Measurements from ENCODE around the gene ZC3H7B.
A peak's percentile ranks its signal among the peaks of the same experiment; 100 is the strongest.

Gene ZC3H7B

GRCh38 chr22:41353862-41354575 is 52.7 kb downstream of the ZC3H7B start:
- WGBS (ENCODE audit: insufficient coverage, insufficient read length) = no CpG with 5 or more reads among the region's 10 CpGs
- H3K9me3 ChIP-seq (ENCODE audit: control insufficient read depth, insufficient read depth, low read length) = no peaks in the 10 kb centered on the region
- no peak overlapping the region for H3K27ac ChIP-seq (ENCODE audit: low read length)
- peaks cover 4% of the 10 kb centered on the region for H3K4me1 ChIP-seq (ENCODE audit: control insufficient read depth, insufficient read depth, low read length)
- no peak for DNase-seq (ENCODE audit: low read depth, low spot score)
- no peaks in the 10 kb centered on the region for H3K27me3 ChIP-seq (ENCODE audit: control insufficient read depth, insufficient read depth, low read length)
- H3K36me3 ChIP-seq (ENCODE audit: control insufficient read depth, insufficient read depth, low read length) = peaks cover 44% of the 10 kb centered on the region
- no peak overlapping the region for H3K4me3 ChIP-seq (ENCODE audit: low read length)

- Histone ChIP-seq H3K27me3 (ENCODE audit: control insufficient read depth, insufficient read depth, low read length) (no peaks in the 10 kb centered on the region), H3K4me3 (ENCODE audit: low read length) (no peak overlapping the region), H3K4me1 (ENCODE audit: control insufficient read depth, insufficient read depth, low read length) (peaks cover 5% of the 10 kb centered on the region), H3K36me3 (ENCODE audit: control insufficient read depth, insufficient read depth, low read length) (peaks cover 41% of the 10 kb centered on the region), H3K9me3 (ENCODE audit: control insufficient read depth, insufficient read depth, low read length) (no peaks in the 10 kb centered on the region), H3K27ac (ENCODE audit: low read length) (no peak overlapping the region)
- DNase-seq (ENCODE audit: low read depth, low spot score) = no peak
- WGBS (ENCODE audit: insufficient coverage, insufficient read length) = no CpG with 5 or more reads among the region's 10 CpGs
Measured at GRCh38 chr22:41354979-41355378, 53.7 kb downstream of the ZC3H7B start.

DNA sequence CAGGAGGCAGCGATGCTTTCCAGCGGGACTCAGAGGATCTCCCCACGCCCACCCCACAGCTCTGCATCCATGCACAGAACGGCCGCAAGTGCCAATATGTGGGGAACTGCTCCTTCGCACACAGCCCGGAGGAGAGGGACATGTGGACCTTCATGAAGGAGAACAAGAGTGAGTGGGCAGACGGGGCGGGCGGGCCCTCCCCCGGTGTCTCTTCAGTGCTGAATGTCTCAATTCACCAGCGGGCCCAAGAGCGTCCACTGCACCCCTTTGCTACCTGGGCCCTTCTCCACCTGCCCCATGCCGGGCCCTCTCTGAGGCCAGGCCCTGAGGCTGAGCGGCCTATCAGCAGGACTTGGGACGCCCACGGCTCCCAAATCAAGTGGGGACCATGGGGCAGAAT is 54.6 kb downstream of the ZC3H7B start:
- no CpG with 5 or more reads among the region's 17 CpGs for WGBS (ENCODE audit: insufficient coverage, insufficient read length)
- peaks cover 7% of the 10 kb centered on the region for H3K4me1 ChIP-seq (ENCODE audit: control insufficient read depth, insufficient read depth, low read length)
- H3K27ac ChIP-seq (ENCODE audit: low read length) = no peak overlapping the region
- peaks cover 35% of the 10 kb centered on the region for H3K36me3 ChIP-seq (ENCODE audit: control insufficient read depth, insufficient read depth, low read length)
- no peaks in the 10 kb centered on the region for H3K9me3 ChIP-seq (ENCODE audit: control insufficient read depth, insufficient read depth, low read length)
- no peak overlapping the region for H3K4me3 ChIP-seq (ENCODE audit: low read length)
- no peak for DNase-seq (ENCODE audit: low read depth, low spot score)
- no peaks in the 10 kb centered on the region for H3K27me3 ChIP-seq (ENCODE audit: control insufficient read depth, insufficient read depth, low read length)

DNA sequence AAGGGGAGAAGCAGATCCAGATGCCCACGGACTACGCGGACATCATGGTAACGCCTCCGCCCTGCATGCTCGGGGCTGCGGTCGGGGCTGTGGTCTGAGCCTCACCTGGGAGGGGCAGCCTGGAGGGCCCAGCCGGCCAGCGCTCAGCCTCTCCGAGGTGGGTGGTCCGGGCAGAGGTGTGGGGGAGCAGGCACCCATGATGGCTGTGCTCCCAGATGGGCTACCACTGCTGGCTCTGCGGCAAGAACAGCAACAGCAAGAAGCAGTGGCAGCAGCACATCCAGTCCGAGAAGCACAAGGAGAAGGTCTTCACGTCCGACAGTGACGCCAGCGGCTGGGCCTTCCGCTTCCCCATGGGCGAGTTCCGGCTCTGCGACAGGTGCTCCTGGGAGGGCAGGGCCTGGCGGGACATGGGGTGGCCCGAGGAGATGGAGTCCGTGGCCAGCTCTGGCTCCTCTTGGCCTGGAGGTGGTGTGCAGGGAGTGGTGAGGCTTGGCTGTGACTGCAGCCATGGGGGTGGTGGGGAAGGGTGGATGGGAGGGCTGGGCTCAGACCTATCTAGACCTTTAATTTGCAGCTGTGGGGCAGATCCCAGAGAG is 55.2 kb downstream of the ZC3H7B start:
- Histone ChIP-seq H3K9me3 (ENCODE audit: control insufficient read depth, insufficient read depth, low read length) (no peaks in the 10 kb centered on the region), H3K4me3 (ENCODE audit: low read length) (no peak overlapping the region), H3K36me3 (ENCODE audit: control insufficient read depth, insufficient read depth, low read length) (peaks cover 29% of the 10 kb centered on the region), H3K27ac (ENCODE audit: low read length) (no peak overlapping the region), H3K4me1 (ENCODE audit: control insufficient read depth, insufficient read depth, low read length) (peaks cover 7% of the 10 kb centered on the region), H3K27me3 (ENCODE audit: control insufficient read depth, insufficient read depth, low read length) (no peaks in the 10 kb centered on the region)
- DNase-seq (ENCODE audit: low read depth, low spot score) = no peak
- WGBS (ENCODE audit: insufficient coverage, insufficient read length) = no CpG with 5 or more reads among the region's 25 CpGs

GRCh38 chr22:41357191-41357590 is 55.9 kb downstream of the ZC3H7B start:
- no peak overlapping the region for H3K4me3 ChIP-seq (ENCODE audit: low read length)
- H3K4me1 ChIP-seq (ENCODE audit: control insufficient read depth, insufficient read depth, low read length) = peaks cover 7% of the 10 kb centered on the region
- peaks cover 26% of the 10 kb centered on the region for H3K36me3 ChIP-seq (ENCODE audit: control insufficient read depth, insufficient read depth, low read length)
- no CpG with 5 or more reads among the region's 16 CpGs for WGBS (ENCODE audit: insufficient coverage, insufficient read length)
- no peak overlapping the region for H3K27ac ChIP-seq (ENCODE audit: low read length)
- no peak for DNase-seq (ENCODE audit: low read depth, low spot score)
- no peaks in the 10 kb centered on the region for H3K9me3 ChIP-seq (ENCODE audit: control insufficient read depth, insufficient read depth, low read length)
- no peaks in the 10 kb centered on the region for H3K27me3 ChIP-seq (ENCODE audit: control insufficient read depth, insufficient read depth, low read length)

DNA sequence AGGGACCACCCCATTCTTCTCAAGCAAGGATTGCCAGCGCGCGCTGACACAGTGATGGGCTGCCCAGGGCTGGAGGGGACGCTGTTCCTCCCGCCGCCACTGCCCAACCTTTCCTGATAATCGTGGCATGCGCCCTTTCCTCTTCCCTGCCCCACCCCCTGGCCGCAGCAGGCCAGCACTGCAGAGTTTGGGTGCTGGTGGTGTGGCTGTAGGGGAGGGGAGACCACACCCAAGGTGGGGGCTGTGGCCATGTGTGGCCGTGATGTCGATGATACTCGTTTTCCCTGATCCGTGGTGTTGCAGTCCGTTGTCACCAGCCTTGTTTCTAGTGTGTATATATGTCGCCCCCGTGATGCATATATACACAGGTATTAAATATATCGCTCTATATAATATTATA is 57.6 kb downstream of the ZC3H7B start:
- Histone ChIP-seq H3K4me3 (ENCODE audit: low read length) (no peak overlapping the region), H3K27me3 (ENCODE audit: control insufficient read depth, insufficient read depth, low read length) (no peaks in the 10 kb centered on the region), H3K9me3 (ENCODE audit: control insufficient read depth, insufficient read depth, low read length) (no peaks in the 10 kb centered on the region), H3K27ac (ENCODE audit: low read length) (no peak overlapping the region), H3K4me1 (ENCODE audit: control insufficient read depth, insufficient read depth, low read length) (peaks cover 7% of the 10 kb centered on the region), H3K36me3 (ENCODE audit: control insufficient read depth, insufficient read depth, low read length) (peaks cover 20% of the 10 kb centered on the region)
- no CpG with 5 or more reads among the region's 17 CpGs for WGBS (ENCODE audit: insufficient coverage, insufficient read length)
- no peak for DNase-seq (ENCODE audit: low read depth, low spot score)

DNA sequence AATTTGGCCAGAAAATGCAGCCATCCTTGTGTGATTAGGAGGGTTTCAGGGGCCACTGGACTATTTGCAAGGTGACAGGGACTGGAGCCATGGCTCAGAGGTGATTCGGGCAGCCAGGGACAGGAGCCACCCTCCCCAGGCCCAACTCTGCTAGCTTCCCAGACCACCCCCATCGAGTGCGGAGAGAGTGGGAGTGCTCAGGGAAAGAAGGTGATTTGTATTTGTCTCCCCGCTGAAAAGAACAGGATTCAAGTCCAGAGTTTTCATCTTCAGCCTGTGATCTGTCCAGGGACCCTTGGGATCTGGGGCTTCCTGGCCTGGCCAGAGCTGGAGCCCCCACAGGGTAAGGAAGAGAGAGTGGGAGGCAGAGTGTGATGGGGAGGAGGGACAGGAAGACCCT is 58.1 kb downstream of the ZC3H7B start:
- WGBS (ENCODE audit: insufficient coverage, insufficient read length) = no CpG with 5 or more reads among the region's 4 CpGs
- H3K27me3 ChIP-seq (ENCODE audit: control insufficient read depth, insufficient read depth, low read length) = no peaks in the 10 kb centered on the region

GRCh38 chr22:41360126-41360525 is 58.8 kb downstream of the ZC3H7B start:
- Histone ChIP-seq H3K4me1 (ENCODE audit: control insufficient read depth, insufficient read depth, low read length) (peaks cover 10% of the 10 kb centered on the region), H3K4me3 (ENCODE audit: low read length) (no peak overlapping the region), H3K27me3 (ENCODE audit: control insufficient read depth, insufficient read depth, low read length) (no peaks in the 10 kb centered on the region), H3K9me3 (ENCODE audit: control insufficient read depth, insufficient read depth, low read length) (no peaks in the 10 kb centered on the region), H3K27ac (ENCODE audit: low read length) (no peak overlapping the region), H3K36me3 (ENCODE audit: control insufficient read depth, insufficient read depth, low read length) (peaks cover 16% of the 10 kb centered on the region)
- WGBS (ENCODE audit: insufficient coverage, insufficient read length) = no CpG with 5 or more reads among the region's 11 CpGs
- peak; percentile 50 for DNase-seq (ENCODE audit: low read depth, low spot score)

More for the DNA sequence above, 58.1 kb downstream of the ZC3H7B start:
- Histone ChIP-seq H3K36me3 (ENCODE audit: control insufficient read depth, insufficient read depth, low read length) (peaks cover 16% of the 10 kb centered on the region), H3K27ac (ENCODE audit: low read length) (no peak overlapping the region), H3K4me3 (ENCODE audit: low read length) (no peak overlapping the region), H3K9me3 (ENCODE audit: control insufficient read depth, insufficient read depth, low read length) (no peaks in the 10 kb centered on the region), H3K4me1 (ENCODE audit: control insufficient read depth, insufficient read depth, low read length) (peaks cover 9% of the 10 kb centered on the region)
- no peak for DNase-seq (ENCODE audit: low read depth, low spot score)

DNA sequence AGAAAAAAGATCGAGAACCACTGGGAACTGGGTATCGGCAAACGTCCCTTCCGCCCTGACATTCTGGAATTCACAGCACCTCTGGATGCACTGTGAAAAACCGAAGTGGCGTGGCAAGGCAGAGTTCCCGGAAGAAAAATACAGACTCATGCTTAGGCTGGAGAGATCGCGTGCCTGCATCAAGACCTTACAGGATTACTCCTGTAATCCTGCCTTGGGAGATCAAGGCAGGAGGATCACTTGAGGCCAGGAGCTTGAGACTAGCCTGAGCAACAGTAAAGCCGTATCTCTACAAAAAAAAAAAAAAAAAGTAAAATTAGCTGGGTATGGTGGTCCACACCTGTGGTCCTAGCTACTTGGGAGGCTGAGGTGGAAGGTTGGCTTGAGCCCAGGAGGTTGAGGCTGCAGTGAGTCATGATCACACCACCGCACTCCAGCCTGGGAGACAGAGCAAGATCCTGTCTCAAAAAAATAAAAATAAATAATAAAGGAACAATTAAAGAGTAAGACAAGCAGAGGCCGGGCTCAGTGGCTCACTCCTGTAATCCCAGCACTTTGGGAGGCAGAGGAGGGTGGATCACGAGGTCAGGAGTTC is 60.5 kb downstream of the ZC3H7B start:
- no peak overlapping the region for H3K27ac ChIP-seq (ENCODE audit: low read length)
- peaks cover 12% of the 10 kb centered on the region for H3K4me1 ChIP-seq (ENCODE audit: control insufficient read depth, insufficient read depth, low read length)
- no CpG with 5 or more reads among the region's 13 CpGs for WGBS (ENCODE audit: insufficient coverage, insufficient read length)
- peaks cover 4% of the 10 kb centered on the region for H3K36me3 ChIP-seq (ENCODE audit: control insufficient read depth, insufficient read depth, low read length)
- H3K4me3 ChIP-seq (ENCODE audit: low read length) = no peak overlapping the region
- H3K27me3 ChIP-seq (ENCODE audit: control insufficient read depth, insufficient read depth, low read length) = no peaks in the 10 kb centered on the region
- no peak for DNase-seq (ENCODE audit: low read depth, low spot score)
- no peaks in the 10 kb centered on the region for H3K9me3 ChIP-seq (ENCODE audit: control insufficient read depth, insufficient read depth, low read length)

DNA sequence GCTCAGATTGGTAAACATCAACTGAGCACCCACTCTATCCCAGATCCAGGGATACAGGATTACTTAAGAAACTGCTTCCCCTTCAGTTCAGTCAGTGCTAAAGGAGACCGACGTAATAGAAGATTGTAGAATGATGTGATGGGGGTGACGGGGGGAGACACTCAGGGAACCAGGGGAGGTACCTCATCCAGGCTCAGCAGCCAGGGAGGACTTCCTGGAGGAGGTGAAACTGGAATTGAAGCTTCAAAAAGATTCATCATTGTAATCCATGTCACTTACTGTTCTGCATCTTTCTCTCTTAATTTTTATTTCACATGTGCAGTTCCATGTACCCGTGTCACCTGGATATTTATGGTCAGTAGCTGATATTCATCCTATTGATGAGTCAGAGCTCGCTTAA is 61.3 kb downstream of the ZC3H7B start:
- Histone ChIP-seq H3K36me3 (ENCODE audit: control insufficient read depth, insufficient read depth, low read length) (no peaks in the 10 kb centered on the region), H3K27ac (ENCODE audit: low read length) (no peak overlapping the region), H3K4me1 (ENCODE audit: control insufficient read depth, insufficient read depth, low read length) (peaks cover 20% of the 10 kb centered on the region), H3K4me3 (ENCODE audit: low read length) (no peak overlapping the region), H3K27me3 (ENCODE audit: control insufficient read depth, insufficient read depth, low read length) (no peaks in the 10 kb centered on the region), H3K9me3 (ENCODE audit: control insufficient read depth, insufficient read depth, low read length) (no peaks in the 10 kb centered on the region)
- no peak for DNase-seq (ENCODE audit: low read depth, low spot score)
- WGBS (ENCODE audit: insufficient coverage, insufficient read length) = no CpG with 5 or more reads among the region's 5 CpGs
